ENCODE results near the gene DLG2. TPM values are rescaled to one million over a fixed set of nuclear protein-coding genes. Genes with fewer than 3 reads are reported as not detected.

DLG2 gene
- polyA plus RNA-seq, 3 donors: 0.24 to 0.39 TPM; not detected in 1

DNA sequence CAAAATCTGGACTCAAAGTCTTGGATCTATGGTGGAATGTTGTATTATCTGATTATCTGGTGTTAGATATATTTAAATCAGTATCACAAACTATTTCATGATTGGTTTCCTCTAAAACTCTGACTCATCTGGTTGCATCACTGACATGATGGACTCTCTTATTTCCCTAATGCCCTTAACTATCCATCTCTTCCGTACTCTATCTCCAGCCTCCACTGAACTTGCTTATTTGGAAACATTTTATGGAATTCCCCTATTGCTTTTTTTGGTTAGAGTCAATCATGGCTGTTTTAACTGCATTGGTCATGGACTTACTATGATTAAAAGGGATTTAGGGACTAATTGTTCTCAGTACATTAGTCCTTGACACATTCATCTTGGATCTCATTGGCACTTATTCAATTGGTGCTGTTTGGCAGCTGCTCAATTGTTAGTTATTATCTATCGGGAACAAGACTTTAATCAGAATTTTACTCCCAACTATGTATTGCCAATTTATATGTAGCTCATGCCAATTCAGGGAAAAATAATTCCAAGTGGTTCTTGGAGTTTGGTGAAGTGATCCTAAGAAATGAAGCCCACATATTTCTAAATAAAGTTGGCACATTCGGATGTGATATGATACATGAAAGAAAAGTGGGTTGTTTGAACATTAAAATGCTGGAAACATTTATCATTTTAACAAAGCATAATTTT lies 1399.0 kb downstream of the DLG2 start:
- H3K36me3 Mint-ChIP-seq: no peaks in the 10 kb centered on the region
- H3K9me3 ChIP-seq (replicated peaks in 1 of 2; ENCODE audit: control insufficient read depth in 1 of 2, insufficient read depth in 1 of 2, low read length in 2 of 2): no peaks in the 10 kb centered on the region
- H3K36me3 ChIP-seq (replicated peaks in 1 of 2; ENCODE audit: control insufficient read depth in 1 of 2, insufficient read depth in 2 of 2, low read length in 2 of 2): no peaks in the 10 kb centered on the region
- H3K4me1 Mint-ChIP-seq: no peaks in the 10 kb centered on the region
- H3K9ac ChIP-seq (ENCODE audit: insufficient read depth, low read length, poor library complexity, severe bottlenecking): no peak overlapping the region
- no peaks in the 10 kb centered on the region for H3K27me3 ChIP-seq (ENCODE audit: control insufficient read depth in 2 of 2, insufficient read depth in 2 of 2, low read length in 2 of 2)
- H3K79me2 ChIP-seq (ENCODE audit: insufficient read depth, low read length): no peaks in the 10 kb centered on the region
- peaks cover 0 to 3% (median 0%) of the 10 kb centered on the region in 7 donors for H3K9me3 Mint-ChIP-seq
- H3K4me3 ChIP-seq (replicated peaks in 1 of 3; ENCODE audit: low read depth in 2 of 3, low read length in 3 of 3): no peak overlapping the region
- no CpG with 5 or more reads among the region's 3 CpGs for WGBS (ENCODE audit: insufficient coverage)
- no peak overlapping the region for H2AFZ ChIP-seq (ENCODE audit: insufficient read depth, low read depth, low read length, poor library complexity, severe bottlenecking)
- no peak overlapping the region for H3K4me3 Mint-ChIP-seq
- intact Hi-C loops (cut with micrococcal nuclease): no loop called here
- H3K4me2 ChIP-seq (replicated peaks; ENCODE audit: extremely low read depth, low read length, poor library complexity, severe bottlenecking): no peak overlapping the region
- H3K27me3 Mint-ChIP-seq (ENCODE audit: low read depth in 3 of 3): peaks cover 0 to 1% (median 0%) of the 10 kb centered on the region in 3 donors
- H4K20me1 ChIP-seq (ENCODE audit: insufficient read depth, low read length): no peaks in the 10 kb centered on the region
- TF ChIP-seq, protein P1, sequence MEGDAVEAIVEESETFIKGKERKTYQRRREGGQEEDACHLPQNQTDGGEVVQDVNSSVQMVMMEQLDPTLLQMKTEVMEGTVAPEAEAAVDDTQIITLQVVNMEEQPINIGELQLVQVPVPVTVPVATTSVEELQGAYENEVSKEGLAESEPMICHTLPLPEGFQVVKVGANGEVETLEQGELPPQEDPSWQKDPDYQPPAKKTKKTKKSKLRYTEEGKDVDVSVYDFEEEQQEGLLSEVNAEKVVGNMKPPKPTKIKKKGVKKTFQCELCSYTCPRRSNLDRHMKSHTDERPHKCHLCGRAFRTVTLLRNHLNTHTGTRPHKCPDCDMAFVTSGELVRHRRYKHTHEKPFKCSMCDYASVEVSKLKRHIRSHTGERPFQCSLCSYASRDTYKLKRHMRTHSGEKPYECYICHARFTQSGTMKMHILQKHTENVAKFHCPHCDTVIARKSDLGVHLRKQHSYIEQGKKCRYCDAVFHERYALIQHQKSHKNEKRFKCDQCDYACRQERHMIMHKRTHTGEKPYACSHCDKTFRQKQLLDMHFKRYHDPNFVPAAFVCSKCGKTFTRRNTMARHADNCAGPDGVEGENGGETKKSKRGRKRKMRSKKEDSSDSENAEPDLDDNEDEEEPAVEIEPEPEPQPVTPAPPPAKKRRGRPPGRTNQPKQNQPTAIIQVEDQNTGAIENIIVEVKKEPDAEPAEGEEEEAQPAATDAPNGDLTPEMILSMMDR (IDR thresholded peaks at IDR 0.05): no peak
- no peak for DNase-seq
- H3K27ac ChIP-seq (ENCODE audit: low read depth in 1 of 2, low read length in 2 of 2): no peak overlapping the region
- H3K4me1 ChIP-seq (ENCODE audit: control insufficient read depth in 1 of 2, insufficient read depth in 2 of 2, low read length in 2 of 2): no peaks in the 10 kb centered on the region
- no peak overlapping the region for H3K27ac Mint-ChIP-seq

DNA sequence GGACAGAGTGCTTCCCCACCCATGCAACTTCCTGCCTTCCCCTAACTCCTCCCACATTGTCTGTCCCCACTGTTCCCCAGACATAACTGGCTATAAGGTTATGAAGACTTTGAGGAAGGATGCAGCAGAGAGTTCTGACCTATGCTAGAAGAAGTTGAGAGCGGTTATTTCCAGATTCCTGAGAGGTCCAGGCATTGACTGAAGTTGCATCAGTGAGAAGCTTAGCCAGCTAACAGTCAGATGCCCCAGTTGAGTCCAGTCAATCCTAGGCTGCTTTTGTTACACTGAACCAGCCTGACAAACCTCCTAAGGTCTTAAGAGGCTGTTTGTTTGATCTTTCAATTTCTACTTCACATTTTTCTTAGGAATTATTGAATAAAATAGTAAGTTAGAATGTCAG lies 1403.1 kb downstream of the DLG2 start:
- peak overlapping the region in 1 of 7 donors; percentile 2 for H3K27ac Mint-ChIP-seq
- intact Hi-C loops (cut with micrococcal nuclease): no loop called here
- Histone ChIP-seq H3K27ac (ENCODE audit: low read depth in 1 of 2, low read length in 2 of 2) (no peak overlapping the region), H4K20me1 (ENCODE audit: insufficient read depth, low read length) (no peaks in the 10 kb centered on the region), H3K79me2 (ENCODE audit: insufficient read depth, low read length) (no peaks in the 10 kb centered on the region), H3K4me1 (ENCODE audit: control insufficient read depth in 1 of 2, insufficient read depth in 2 of 2, low read length in 2 of 2) (no peaks in the 10 kb centered on the region), H3K36me3 (replicated peaks in 1 of 2; ENCODE audit: control insufficient read depth in 1 of 2, insufficient read depth in 2 of 2, low read length in 2 of 2) (no peaks in the 10 kb centered on the region), H3K27me3 (ENCODE audit: control insufficient read depth in 2 of 2, insufficient read depth in 2 of 2, low read length in 2 of 2) (no peaks in the 10 kb centered on the region), H3K9me3 (replicated peaks in 1 of 2; ENCODE audit: control insufficient read depth in 1 of 2, insufficient read depth in 1 of 2, low read length in 2 of 2) (no peaks in the 10 kb centered on the region), H3K4me3 (replicated peaks in 1 of 3; ENCODE audit: low read depth in 2 of 3, low read length in 3 of 3) (no peak overlapping the region), H2AFZ (ENCODE audit: insufficient read depth, low read depth, low read length, poor library complexity, severe bottlenecking) (no peak overlapping the region), H3K4me2 (replicated peaks; ENCODE audit: extremely low read depth, low read length, poor library complexity, severe bottlenecking) (no peak overlapping the region), H3K9ac (ENCODE audit: insufficient read depth, low read length, poor library complexity, severe bottlenecking) (no peak overlapping the region)
- H3K4me3 Mint-ChIP-seq: no peak overlapping the region
- DNase-seq: no peak
- no peaks in the 10 kb centered on the region for H3K27me3 Mint-ChIP-seq (ENCODE audit: low read depth in 3 of 3)
- TF ChIP-seq, protein P1 (IDR thresholded peaks at IDR 0.05): no peak
- H3K36me3 Mint-ChIP-seq: no peaks in the 10 kb centered on the region
- no peaks in the 10 kb centered on the region for H3K4me1 Mint-ChIP-seq
- H3K9me3 Mint-ChIP-seq: peaks cover 0 to 6% (median 0%) of the 10 kb centered on the region in 7 donors
- WGBS (ENCODE audit: insufficient coverage): 100% methylated on average over 1 of the region's 1 CpG

Data from CD14-positive monocyte (primary cell).